ENCODE data around the gene CAMK1D. TPM values are rescaled to one million over a fixed set of nuclear protein-coding genes. Genes with fewer than 3 reads are reported as not detected.

Gene CAMK1D
- total RNA-seq, 1 experiment from 2014 or later, result 6.3 TPM

DNA sequence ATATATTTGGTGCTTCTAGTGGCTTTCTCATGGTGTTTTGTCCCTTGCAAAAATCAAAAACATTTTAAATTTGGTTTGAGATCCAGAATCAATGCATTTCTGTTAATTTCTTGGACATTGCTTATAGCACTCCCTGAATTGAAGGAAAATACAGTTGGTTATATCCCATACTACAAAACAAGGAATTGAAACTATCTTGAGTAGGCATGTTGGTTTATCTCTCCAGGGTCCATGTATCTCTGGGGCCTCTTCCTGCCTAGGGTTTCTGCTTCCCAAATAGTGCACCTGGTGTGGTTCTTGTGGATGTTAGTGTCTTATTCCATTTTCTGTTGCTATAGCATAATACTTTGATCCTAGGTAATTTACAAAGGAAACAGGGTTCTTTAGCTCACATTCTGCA is 212.4 kb downstream of the CAMK1D start:
- no peak overlapping the region for H3K23ac ChIP-seq (ENCODE audit: insufficient read length, low read depth, low read length)
- no peak overlapping the region for H4K91ac ChIP-seq (ENCODE audit: insufficient read length, low read depth, low read length)
- H4K20me1 ChIP-seq (ENCODE audit: control insufficient read depth, insufficient read depth, insufficient read length), result no peaks in the 10 kb centered on the region
- H3K27ac ChIP-seq (ENCODE audit: insufficient read length, low read depth, low read length), result no peak overlapping the region
- no peak overlapping the region for H3K9ac ChIP-seq (ENCODE audit: extremely low read depth, insufficient read length, low read length)
- H2BK120ac ChIP-seq (ENCODE audit: low read depth, low read length, poor library complexity, severe bottlenecking), result no peak overlapping the region
- Mint-ChIP-seq H3K9me3 (no peaks in the 10 kb centered on the region), H3K4me1 (peaks cover under 1% of the 10 kb centered on the region in 2 experiments; a peak in 1 of 4 replicates), H3K27ac (no peak overlapping the region), H3K4me3 (no peak overlapping the region), H3K27me3 (ENCODE audit: low read depth) (peaks cover 2% of the 10 kb centered on the region), H3K36me3 (ENCODE audit: insufficient read depth in 1 of 3, low read depth in 3 of 3) (no peaks in the 10 kb centered on the region; a peak in 1 of 7 replicates)
- H3K23me2 ChIP-seq (ENCODE audit: insufficient read length, low read depth, low read length, poor library complexity, severe bottlenecking), result no peaks in the 10 kb centered on the region
- no peaks in the 10 kb centered on the region for H3K79me1 ChIP-seq (ENCODE audit: insufficient read depth, low read depth, low read length, poor library complexity, severe bottlenecking)
- no peak overlapping the region for H2AFZ ChIP-seq (ENCODE audit: low read length)
- H2AK5ac ChIP-seq (ENCODE audit: insufficient read length, low read length), result no peak overlapping the region
- no peak overlapping the region for H3T11ph ChIP-seq (ENCODE audit: low read length)
- H2BK12ac ChIP-seq (ENCODE audit: insufficient read length, low read depth, low read length), result no peak overlapping the region
- no peak overlapping the region for H4K5ac ChIP-seq (ENCODE audit: insufficient read length, low read depth, low read length)
- H3K18ac ChIP-seq (ENCODE audit: insufficient read length, low read depth, low read length), result no peak overlapping the region
- H3K79me2 ChIP-seq (ENCODE audit: insufficient read depth, low read length), result no peaks in the 10 kb centered on the region
- no peak overlapping the region for H3K56ac ChIP-seq (ENCODE audit: insufficient read length, low read depth, low read length)
- H3K4me1 ChIP-seq (ENCODE audit: insufficient read depth, low read length), result no peaks in the 10 kb centered on the region
- TF ChIP-seq, protein P1, sequence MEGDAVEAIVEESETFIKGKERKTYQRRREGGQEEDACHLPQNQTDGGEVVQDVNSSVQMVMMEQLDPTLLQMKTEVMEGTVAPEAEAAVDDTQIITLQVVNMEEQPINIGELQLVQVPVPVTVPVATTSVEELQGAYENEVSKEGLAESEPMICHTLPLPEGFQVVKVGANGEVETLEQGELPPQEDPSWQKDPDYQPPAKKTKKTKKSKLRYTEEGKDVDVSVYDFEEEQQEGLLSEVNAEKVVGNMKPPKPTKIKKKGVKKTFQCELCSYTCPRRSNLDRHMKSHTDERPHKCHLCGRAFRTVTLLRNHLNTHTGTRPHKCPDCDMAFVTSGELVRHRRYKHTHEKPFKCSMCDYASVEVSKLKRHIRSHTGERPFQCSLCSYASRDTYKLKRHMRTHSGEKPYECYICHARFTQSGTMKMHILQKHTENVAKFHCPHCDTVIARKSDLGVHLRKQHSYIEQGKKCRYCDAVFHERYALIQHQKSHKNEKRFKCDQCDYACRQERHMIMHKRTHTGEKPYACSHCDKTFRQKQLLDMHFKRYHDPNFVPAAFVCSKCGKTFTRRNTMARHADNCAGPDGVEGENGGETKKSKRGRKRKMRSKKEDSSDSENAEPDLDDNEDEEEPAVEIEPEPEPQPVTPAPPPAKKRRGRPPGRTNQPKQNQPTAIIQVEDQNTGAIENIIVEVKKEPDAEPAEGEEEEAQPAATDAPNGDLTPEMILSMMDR (conservative IDR thresholded peaks at IDR 0.05), result no peak
- no peak overlapping the region for H3K14ac ChIP-seq (ENCODE audit: insufficient read depth, low read length)
- H3K4me2 ChIP-seq (ENCODE audit: insufficient read depth, insufficient read length, low read length), result no peak overlapping the region
- H4K8ac ChIP-seq (replicated peaks; ENCODE audit: insufficient read length, low read depth, low read length), result no peak overlapping the region
- no peaks in the 10 kb centered on the region for H3K27me3 ChIP-seq (ENCODE audit: insufficient read depth, low read length)
- no peak for DNase-seq
- no peak overlapping the region for H2BK20ac ChIP-seq (ENCODE audit: low read depth, low read length, poor library complexity, severe bottlenecking)
- no peak overlapping the region for H2BK15ac ChIP-seq (ENCODE audit: low read depth, low read length)
- no peaks in the 10 kb centered on the region for H3K9me3 ChIP-seq (ENCODE audit: control insufficient read depth, low read depth, low read length)
- no peak overlapping the region for H2BK5ac ChIP-seq (ENCODE audit: insufficient read length, low read length)
- no peak overlapping the region for H3K4ac ChIP-seq (ENCODE audit: low read depth, low read length)

All from H9 (cell line).